HG03196 (cell line): ENCODE data around the gene C4orf36.
"Not testable (repeated sequence)": the region's sequence is repeated elsewhere in the genome, so short reads cannot be mapped to it uniquely, and the experiment has no call there.

Experiments used
- ATAC-seq: cut with Tn5 transposase; IDR thresholded peaks from one replicate; pipeline ENCODE4 v1.9.1; 2021; ENCODE audit not compliant: unreplicated experiment

The C4orf36 gene

GRCh38 chr4:86917212-86918039 is 25.2 kb upstream of the C4orf36 start:
- ATAC-seq = no peak

- no peak for ATAC-seq
Measured at GRCh38 chr4:86916392-86916791, 24.2 kb upstream of the C4orf36 start.

GRCh38 chr4:86910820-86911684 is 18.8 kb upstream of the C4orf36 start:
- ATAC-seq = no peak

- ATAC-seq = no peak
Measured at GRCh38 chr4:86910369-86910768, 18.1 kb upstream of the C4orf36 start.

GRCh38 chr4:86909546-86910295 is 17.5 kb upstream of the C4orf36 start:
- ATAC-seq = no peak

GRCh38 chr4:86908251-86908657 is 16.0 kb upstream of the C4orf36 start:
- no peak for ATAC-seq

- ATAC-seq = no peak
Measured at GRCh38 chr4:86901864-86902263, 9.6 kb upstream of the C4orf36 start.

GRCh38 chr4:86898562-86898961 is 6.3 kb upstream of the C4orf36 start:
- no peak for ATAC-seq

GRCh38 chr4:86896596-86896995 is 4.4 kb upstream of the C4orf36 start:
- no peak for ATAC-seq

GRCh38 chr4:86895692-86896488 is 3.7 kb upstream of the C4orf36 start:
- no peak for ATAC-seq

GRCh38 chr4:86894455-86894854 is 2.2 kb upstream of the C4orf36 start:
- no peak for ATAC-seq

- no peak for ATAC-seq
Measured at GRCh38 chr4:86893136-86893535, 914 bp upstream of the C4orf36 start.

GRCh38 chr4:86892636-86892960 is 376 bp upstream of the C4orf36 start:
- ATAC-seq = no peak

- no peak for ATAC-seq
Measured at GRCh38 chr4:86890790-86891189, 1.4 kb downstream of the C4orf36 start.

- ATAC-seq = no peak
Measured at GRCh38 chr4:86879641-86880040, 12.6 kb downstream of the C4orf36 start.

- no peak for ATAC-seq
Measured at GRCh38 chr4:86878640-86879039, 13.6 kb downstream of the C4orf36 start.

- no peak for ATAC-seq
Measured at GRCh38 chr4:86876894-86877685, 15.1 kb downstream of the C4orf36 start.

- ATAC-seq = not testable (repeated sequence)
Measured at GRCh38 chr4:86875436-86875835, 16.8 kb downstream of the C4orf36 start.

GRCh38 chr4:86872135-86872534 is 20.1 kb downstream of the C4orf36 start:
- no peak for ATAC-seq
